GM04504 (cell line): ENCODE measurements around the gene ZNF367.
A peak's percentile ranks its signal among the peaks of the same experiment; 100 is the strongest.
"Not testable (repeated sequence)": the region's sequence is repeated elsewhere in the genome, so short reads cannot be mapped to it uniquely, and the experiment has no call there.

Experiments used
- DNase-seq: peaks from one replicate; pipeline ENCODE4 v3.0.0-alpha.2; 2012; ENCODE audit warnings: low read depth

ZNF367 gene

DNA sequence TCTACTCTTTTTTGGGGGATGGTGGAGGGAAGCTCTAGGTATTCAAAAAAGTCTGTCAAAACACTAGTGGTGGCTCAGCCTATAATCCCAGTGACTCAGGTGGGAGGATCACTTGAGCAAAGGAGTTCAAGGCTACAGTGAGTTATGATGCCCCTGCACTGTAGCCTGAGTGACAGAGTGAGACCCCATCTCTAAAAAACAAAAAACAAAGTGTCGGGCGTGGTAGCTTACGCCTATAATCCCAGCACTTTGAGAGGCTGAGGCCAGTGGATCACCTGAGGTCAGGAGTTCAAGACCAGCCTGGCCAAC, 18.9 kb downstream of the ZNF367 start:
- DNase-seq: no peak

- no peak for DNase-seq
These were observed 19.4 kb downstream of the ZNF367 start for GRCh38 chr9:96398582-96399324.

- no peak for DNase-seq
These were observed 22.2 kb downstream of the ZNF367 start for GRCh38 chr9:96395964-96396363.

- no peak for DNase-seq
These were observed 23.2 kb downstream of the ZNF367 start for GRCh38 chr9:96394832-96395496.

GRCh38 chr9:96392263-96392662, 25.9 kb downstream of the ZNF367 start:
- no peak for DNase-seq

DNA sequence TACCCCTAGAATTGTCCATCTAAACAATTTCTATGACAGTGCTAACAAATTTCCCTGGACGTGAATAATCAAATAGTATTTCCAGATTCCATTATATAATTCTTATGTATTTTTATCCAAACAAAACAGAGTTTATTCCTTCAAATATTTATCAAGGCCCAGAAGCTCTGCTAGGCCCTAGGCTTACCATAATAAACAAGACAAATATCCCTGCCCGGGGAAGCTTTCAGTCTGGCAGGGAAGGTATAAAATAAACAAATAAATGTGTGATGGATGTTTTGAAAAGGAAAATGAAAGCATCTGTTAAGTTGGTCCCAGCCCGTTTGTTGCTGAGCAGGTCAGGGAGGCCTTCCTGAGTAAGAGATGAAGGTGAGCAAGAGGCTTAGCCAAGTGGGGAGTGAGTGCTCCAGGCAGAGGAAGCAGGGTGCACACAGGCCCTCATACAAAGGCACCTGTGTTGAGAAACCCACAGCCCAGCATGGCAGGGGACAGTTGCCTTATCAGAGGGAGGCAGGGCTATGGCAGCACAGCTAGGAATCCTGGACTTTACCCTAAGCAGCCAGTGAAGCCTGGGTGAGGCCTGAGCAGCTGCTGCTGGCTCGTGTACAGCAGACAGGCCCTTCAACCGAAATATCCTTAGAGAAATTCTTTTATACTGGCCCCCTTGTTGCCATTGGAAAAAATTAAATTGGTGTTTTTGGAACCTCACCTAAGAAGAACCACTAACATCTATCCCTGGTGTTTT, 27.0 kb downstream of the ZNF367 start:
- DNase-seq: no peak

DNA sequence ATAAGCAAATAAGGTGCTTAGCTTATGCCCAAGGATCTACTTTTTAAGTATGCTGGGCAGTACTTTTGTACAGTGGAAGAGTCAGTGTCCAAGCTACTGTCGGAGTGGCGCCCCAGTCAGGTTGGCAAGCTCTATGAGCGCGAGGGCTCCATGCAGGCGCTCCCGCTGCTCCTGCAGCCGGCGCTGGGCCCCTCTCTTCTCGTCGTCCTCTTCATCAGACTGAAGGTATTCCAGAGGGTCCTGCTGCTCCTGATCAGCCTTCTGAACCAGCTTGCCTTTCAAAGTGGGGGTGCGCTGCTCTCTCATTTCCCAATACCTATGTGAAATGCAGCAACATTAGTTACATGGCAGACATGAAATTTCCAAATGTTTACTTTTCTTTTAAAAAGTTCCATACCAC, 30.0 kb downstream of the ZNF367 start:
- DNase-seq: no peak

GRCh38 chr9:96386157-96386556, 32.0 kb downstream of the ZNF367 start:
- no peak for DNase-seq

- DNase-seq: peak; percentile 32
These were observed 34.8 kb downstream of the ZNF367 start, which contains the start of gene SLC35D2 for GRCh38 chr9:96383165-96383942. Gene SLC35D2 (minus strand): TSS chr9:96383711. CDS start chr9:96383634, 77 bp downstream.

DNA sequence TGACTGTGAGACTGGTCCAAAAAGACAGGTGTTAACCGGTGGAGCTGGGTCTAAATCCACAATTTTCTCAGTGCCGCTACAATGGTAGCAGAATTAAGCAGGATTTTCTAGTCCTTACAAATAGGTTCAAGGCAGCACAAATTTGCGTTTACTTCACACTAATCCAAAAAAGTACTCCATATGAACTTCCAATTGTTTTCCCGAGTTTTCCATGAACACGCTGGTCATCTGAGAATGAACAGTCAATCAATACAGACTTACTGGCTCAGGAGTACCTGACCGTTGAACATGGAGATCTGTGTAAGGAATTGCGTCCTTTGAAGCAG, 35.4 kb downstream of the ZNF367 start:
- no peak for DNase-seq

DNA sequence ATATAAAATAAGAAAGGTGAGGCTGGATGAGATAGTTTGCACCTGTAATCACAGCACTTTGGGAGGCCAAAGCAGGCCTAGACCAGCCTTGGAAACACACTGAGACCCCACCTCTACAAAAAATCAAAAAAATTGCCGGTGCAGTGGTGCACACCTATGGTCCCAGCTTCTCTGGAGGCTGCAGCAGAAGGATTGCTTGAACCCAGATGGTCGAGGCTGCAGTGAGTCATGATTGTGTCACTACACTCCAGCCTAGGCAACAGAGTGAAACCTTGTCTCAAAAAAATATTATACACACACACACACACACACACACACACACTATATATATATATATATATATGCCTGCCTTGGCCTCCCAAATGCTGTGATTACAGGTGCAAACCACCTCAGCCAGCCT, 36.0 kb downstream of the ZNF367 start:
- no peak for DNase-seq

GRCh38 chr9:96381696-96382095, 36.5 kb downstream of the ZNF367 start:
- DNase-seq: no peak

- no peak for DNase-seq
These were observed 37.0 kb downstream of the ZNF367 start for GRCh38 chr9:96381125-96381524.

GRCh38 chr9:96379461-96379860, 38.7 kb downstream of the ZNF367 start:
- no peak for DNase-seq

GRCh38 chr9:96378187-96378586, 40.0 kb downstream of the ZNF367 start:
- DNase-seq: no peak

GRCh38 chr9:96376891-96377874, 41.0 kb downstream of the ZNF367 start:
- peak; percentile 60 for DNase-seq

GRCh38 chr9:96375507-96375906, 42.7 kb downstream of the ZNF367 start:
- not testable (repeated sequence) for DNase-seq

DNA sequence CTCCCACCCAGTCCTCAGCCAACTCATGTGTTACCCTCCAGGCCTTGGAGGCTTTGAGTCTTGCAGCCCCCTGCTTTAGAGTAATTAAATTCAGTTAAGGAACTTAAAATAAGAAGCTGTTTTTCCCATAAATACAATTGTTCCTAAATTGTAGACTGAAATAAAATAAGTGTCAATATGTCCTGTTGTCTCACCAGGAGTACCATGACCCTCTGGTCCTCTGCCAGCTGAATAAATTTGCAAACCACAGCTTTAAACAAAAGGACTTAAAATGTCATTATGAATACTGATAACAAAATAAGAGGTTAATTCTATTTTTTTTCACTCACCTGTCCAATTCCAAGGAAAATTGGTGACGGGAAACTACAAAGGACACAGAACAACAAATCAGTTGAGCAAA, 50.2 kb downstream of the ZNF367 start:
- DNase-seq: no peak

DNA sequence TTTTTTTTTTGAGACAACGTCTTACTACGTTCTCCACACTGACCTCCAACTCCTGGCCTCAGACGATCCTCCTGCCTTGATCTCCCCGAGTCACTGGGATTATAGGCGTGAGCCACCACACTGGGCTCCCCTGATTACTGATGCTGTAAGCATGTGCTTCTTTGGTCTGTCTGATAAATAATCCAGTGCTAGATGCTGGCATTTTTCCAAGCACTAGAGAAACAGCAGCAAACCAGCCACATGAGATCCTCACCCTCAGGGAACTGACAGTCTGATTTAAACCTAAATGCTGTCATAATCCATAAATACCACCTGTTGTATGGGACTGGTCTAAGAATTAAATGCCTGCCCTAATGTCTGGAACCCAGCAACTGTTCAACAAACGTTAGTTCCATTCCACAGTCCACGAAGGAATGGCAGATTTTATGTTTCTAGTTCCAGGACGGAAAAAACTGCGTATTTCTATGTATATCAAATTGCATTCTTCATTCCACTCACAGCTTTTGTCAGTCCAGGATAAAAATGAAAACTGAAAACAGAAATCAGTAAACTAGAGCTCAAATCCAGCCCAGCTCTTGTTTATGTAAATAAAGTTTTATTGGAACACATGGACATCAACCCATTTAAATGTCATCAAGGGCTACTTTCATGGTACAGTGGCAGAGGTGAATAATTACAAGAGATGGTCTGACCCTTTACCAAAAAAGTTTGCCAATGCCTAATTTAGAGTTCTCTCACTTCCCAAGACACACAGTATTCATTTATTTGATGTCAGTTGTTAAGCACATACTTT, 54.8 kb downstream of the ZNF367 start:
- no peak for DNase-seq

DNA sequence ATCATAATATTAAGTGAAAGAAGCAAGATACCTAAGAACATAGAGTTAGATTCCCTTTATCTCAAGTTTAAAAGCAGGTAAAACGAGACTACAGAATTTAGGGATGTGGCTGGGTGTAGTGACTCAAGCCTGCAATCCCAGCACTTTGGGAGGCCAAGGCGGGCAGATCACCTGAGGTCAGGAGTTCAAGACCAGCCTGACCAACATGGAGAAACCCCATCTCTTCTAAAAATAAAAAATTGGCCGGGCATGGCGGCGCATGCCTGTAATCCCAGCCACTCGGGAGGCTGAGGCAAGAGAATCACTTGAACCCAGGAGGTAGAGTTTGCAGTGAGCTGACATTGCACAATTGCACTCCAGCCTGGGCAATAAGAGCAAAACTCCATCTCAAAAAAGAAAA, 56.1 kb downstream of the ZNF367 start:
- not testable (repeated sequence) for DNase-seq
